HCT116 (cell line): ENCODE measurements around the gene TYROBP. TPM values are rescaled to one million over a fixed set of nuclear protein-coding genes. Genes with fewer than 3 reads are reported as not detected.
A peak's percentile ranks its signal among the peaks of the same experiment; 100 is the strongest.

Experiments used
- ATAC-seq: fragments of 200-7000 bp; cut with Tn5 transposase; 2 replicates; pipeline ENCODE4 v1.9.1; 2020; ENCODE audit warnings: mild to moderate bottlenecking, moderate library complexity
- BruUV-seq: library from RNA; stranded (reverse); fragments of 400-500 nt; replicated peaks from 2 replicates; lab custom pipeline; 2021; lab: Mats Ljungman, UMichigan
- CTCF ChIA-PET: fragments of 300-600 bp; sonication (Branson Sonifier 250); formaldehyde crosslinking; loops from one replicate; lab custom pipeline; 2021; ENCODE audit warnings: antibody characterized with exemption; lab: Charles Lee
- POLR2A ChIA-PET: fragments of 300-600, 350-600 bp; sonication (Branson Sonifier 250); formaldehyde crosslinking; loops from one replicate; lab custom pipeline; 2021; ENCODE audit warnings: antibody characterized with exemption; lab: Charles Lee
- RAD21 ChIA-PET, 2 experiments: fragments of 300-600 bp; sonication (Branson Sonifier 250); formaldehyde crosslinking; loops; one replicate each; lab custom pipeline; 2023; ENCODE audit warnings: low total read pairs in 2 of 2; ENCODE audit not compliant: uncharacterized antibody in 2 of 2, unreplicated experiment in 2 of 2, low non-redundant PET in 1 of 2; lab: Charles Lee
- DNase-seq: peaks from one replicate; pipeline ENCODE4 v3.0.0-alpha.2; 2010; ENCODE audit warnings: low read depth, low spot score
- H2AFZ ChIP-seq: fragments of 200-600 bp; shearing (Covaris generic), sonication (generic); 2 replicates; pipeline ENCODE4 v1.6.1; 2017; ENCODE audit warnings: low read depth, mixed run types, mixed read lengths, antibody characterized with exemption, low read length; ENCODE audit not compliant: poor library complexity, severe bottlenecking
- H3K27ac ChIP-seq: 2 replicates; pipeline ENCODE4 v1.5.1; 2012; ENCODE audit warnings: low read depth, low read length
- H3K27me3 ChIP-seq: fragments of 200-600 bp; sonication (generic); 2 replicates; pipeline ENCODE4 v1.6.1; 2016; ENCODE audit warnings: mixed run types, low read length, mixed read lengths; ENCODE audit not compliant: insufficient read depth
- H3K36me3 ChIP-seq, 2 experiments: fragments of 200-500 bp in 1 of 2; fragments of 200-600 bp in 1 of 2; sonication (Bioruptor generic) in 1 of 2; sonication (generic) in 1 of 2; 2 replicates each; pipeline versions ENCODE4 v1.5.1 to v1.6.1; 2014 to 2016; ENCODE audit warnings: low read length in 2 of 2, inconsistent platforms in 1 of 2, mixed read lengths in 1 of 2, mixed run types in 1 of 2; ENCODE audit not compliant: insufficient read depth in 2 of 2, control insufficient read depth in 1 of 2
- H3K4me1 ChIP-seq, 2 experiments: fragments of 200-600 bp in 1 of 2; sonication (generic) in 1 of 2; 2 replicates each; pipeline versions ENCODE4 v1.5.1 to v1.6.1; 2012 to 2017; ENCODE audit warnings: low read length in 2 of 2, inconsistent platforms in 1 of 2, mild to moderate bottlenecking in 1 of 2, mixed read lengths in 1 of 2, mixed run types in 1 of 2, moderate library complexity in 1 of 2; ENCODE audit not compliant: insufficient read depth in 2 of 2, control insufficient read depth in 1 of 2
- H3K4me2 ChIP-seq: fragments of 200-600 bp; sonication (generic); 2 replicates; pipeline ENCODE4 v1.6.1; 2017; ENCODE audit warnings: mixed run types, low read length, mixed read lengths
- H3K4me3 ChIP-seq, 2 experiments: fragments of 200-600 bp in 1 of 2; sonication (generic) in 1 of 2; replicated peaks in 1 of 2; 2 replicates each; pipeline ENCODE4 v1.5.1; 2011 to 2016; ENCODE audit warnings: low read length in 2 of 2, control low read depth in 1 of 2, low read depth in 1 of 2, mild to moderate bottlenecking in 1 of 2, mixed read lengths in 1 of 2, mixed run types in 1 of 2
- H3K79me2 ChIP-seq: fragments of 200-600 bp; sonication (generic); 2 replicates; pipeline ENCODE4 v1.6.1; 2017; ENCODE audit warnings: mild to moderate bottlenecking, mixed run types, low read length, moderate library complexity, mixed read lengths; ENCODE audit not compliant: insufficient read depth
- H3K9ac ChIP-seq: fragments of 200-600 bp; sonication (generic); 2 replicates; pipeline ENCODE4 v1.6.1; 2016; ENCODE audit warnings: low read length, mixed read lengths
- H3K9me2 ChIP-seq: fragments of 200-600 bp; sonication (generic), shearing (Covaris generic); 2 replicates; pipeline ENCODE4 v1.6.1; 2017; ENCODE audit warnings: mixed run types, mild to moderate bottlenecking, moderate library complexity; ENCODE audit not compliant: insufficient read depth
- H3K9me3 ChIP-seq, 2 experiments: fragments of 200-500 bp in 1 of 2; fragments of 200-600 bp in 1 of 2; sonication (Bioruptor generic) in 1 of 2; sonication (generic) in 1 of 2; 2 replicates each; pipeline ENCODE4 v1.6.1; 2014 to 2017; ENCODE audit warnings: low read length in 2 of 2, mixed read lengths in 2 of 2, inconsistent platforms in 1 of 2, low read depth in 1 of 2, mild to moderate bottlenecking in 1 of 2, mixed run types in 1 of 2, moderate library complexity in 1 of 2; ENCODE audit not compliant: control insufficient read depth in 1 of 2, insufficient read depth in 1 of 2
- H4K20me1 ChIP-seq: fragments of 200-600 bp; sonication (generic), shearing (Covaris generic); 2 replicates; pipeline ENCODE4 v1.6.1; 2017; ENCODE audit warnings: mixed run types, mild to moderate bottlenecking, moderate library complexity; ENCODE audit not compliant: insufficient read depth
- ATF3 ChIP-seq: IDR thresholded peaks from 2 replicates; pipeline ENCODE4 v1.6.1; 2012
- CEBPB ChIP-seq: IDR thresholded peaks from 2 replicates; pipeline ENCODE4 v1.6.1; 2012; ENCODE audit warnings: low read depth
- EGR1 ChIP-seq: IDR thresholded peaks from 2 replicates; pipeline ENCODE4 v1.6.1; 2012; ENCODE audit warnings: low read depth
- ELF1 ChIP-seq: IDR thresholded peaks from 2 replicates; pipeline ENCODE4 v1.6.1; 2012; ENCODE audit warnings: low read depth, borderline replicate concordance
- EZH2 ChIP-seq: fragments of 200-600 bp; sonication (generic); IDR thresholded peaks from 2 replicates; pipeline ENCODE4 v1.6.1; 2017; ENCODE audit warnings: antibody characterized with exemption, mixed run types
- FOSL1 ChIP-seq: IDR thresholded peaks from 2 replicates; pipeline ENCODE4 v1.6.1; 2012; ENCODE audit warnings: low read depth
- JUND ChIP-seq: IDR thresholded peaks from 2 replicates; pipeline ENCODE4 v1.6.1; 2012
- MAX ChIP-seq: IDR thresholded peaks from 2 replicates; pipeline ENCODE4 v1.6.1; 2012
- POLR2A ChIP-seq: IDR thresholded peaks from 2 replicates; pipeline ENCODE4 v1.7.0; 2011; ENCODE audit warnings: borderline replicate concordance; ENCODE audit not compliant: insufficient read depth, insufficient read length; ENCODE audit errors: extremely low read depth
- RAD21 ChIP-seq: IDR thresholded peaks from 2 replicates; pipeline ENCODE4 v1.6.1; 2012; ENCODE audit warnings: low read depth, mild to moderate bottlenecking
- SIN3A ChIP-seq: IDR thresholded peaks from 2 replicates; pipeline ENCODE4 v1.6.1; 2012; ENCODE audit warnings: low read depth
- TCF7L2 ChIP-seq: IDR thresholded peaks from 2 replicates; pipeline ENCODE4 v1.7.0; 2011; ENCODE audit warnings: borderline replicate concordance, inconsistent platforms; ENCODE audit not compliant: insufficient read depth, insufficient read length; ENCODE audit errors: extremely low read depth
- YY1 ChIP-seq: IDR thresholded peaks from 2 replicates; pipeline ENCODE4 v1.6.1; 2011; ENCODE audit warnings: low read length, low read depth, moderate library complexity, mild to moderate bottlenecking; ENCODE audit not compliant: insufficient replicate concordance; ENCODE audit errors: extremely low read depth
- ZFX ChIP-seq: fragments of 450-650 bp; IDR thresholded peaks from 2 replicates; pipeline ENCODE4 v1.6.1; 2017
- intact Hi-C: fragments of 100-400 bp; cut with micrococcal nuclease; formaldehyde crosslinking; loops from 2 replicates; pipeline ENCODE4 v1.10.0; 2022
- total RNA-seq: library from RNA; stranded (reverse); gene quantifications from one replicate; pipeline ENCODE4 v1.2.1, GENCODE V29; 2021; ENCODE audit not compliant: unreplicated experiment
- TF ChIP-seq, protein P1 (sequence below): IDR thresholded peaks from 2 replicates; pipeline ENCODE4 v1.6.1; 2012; ENCODE audit warnings: low read depth

TYROBP gene
- total RNA-seq, 1 experiment from 2014 or later, result 0.49 TPM

- intact Hi-C loops, result loop anchor here (1.0 to 10.0 kb wide), 5 partner anchors 50 to 387 kb away; partner anchors contain the start of gene TMEM147
- no peaks in the 10 kb centered on the region for H3K9me2 ChIP-seq
- H3K4me3 ChIP-seq, result peak overlapping the region; percentile 13 to 15; a peak in 3 of 4 replicates
- ATAC-seq (peak; percentile 7), DNase-seq (no peak)
- BruUV-seq, result no TSS peak
- H3K36me3 ChIP-seq, result no peaks in the 10 kb centered on the region
- H3K4me2 ChIP-seq, result peak overlapping the region; percentile 54
- ChIA-PET CTCF (interaction anchor here (1.1 to 1.7 kb wide), 3 partner anchors 43 to 52 kb away, joined by 3 to 29 read pairs (median 11); no protein-coding TSS in a partner anchor), RAD21 (interaction anchor here in 1 of 2 experiments (1.8 kb wide), 1 partner anchor 49 kb away, joined by 16 read pairs; no protein-coding TSS in a partner anchor), POLR2A (interaction anchor here (0.6 to 1.0 kb wide), 3 partner anchors 10 to 52 kb away, joined by 3 to 6 read pairs (median 4); no protein-coding TSS in a partner anchor)
- peaks cover 11 to 25% of the 10 kb centered on the region in 2 experiments; a peak in 3 of 4 replicates for H3K4me1 ChIP-seq
- H4K20me1 ChIP-seq, result no peaks in the 10 kb centered on the region
- H3K9me3 ChIP-seq, result no peaks in the 10 kb centered on the region
- peaks cover 3% of the 10 kb centered on the region for H3K79me2 ChIP-seq
- TF ChIP-seq YY1, result no peak
- no peak for TF ChIP-seq EGR1
- no peak for TF ChIP-seq MAX
- TF ChIP-seq CEBPB, result no peak
- TF ChIP-seq TCF7L2, result no peak
- TF ChIP-seq, protein P1, sequence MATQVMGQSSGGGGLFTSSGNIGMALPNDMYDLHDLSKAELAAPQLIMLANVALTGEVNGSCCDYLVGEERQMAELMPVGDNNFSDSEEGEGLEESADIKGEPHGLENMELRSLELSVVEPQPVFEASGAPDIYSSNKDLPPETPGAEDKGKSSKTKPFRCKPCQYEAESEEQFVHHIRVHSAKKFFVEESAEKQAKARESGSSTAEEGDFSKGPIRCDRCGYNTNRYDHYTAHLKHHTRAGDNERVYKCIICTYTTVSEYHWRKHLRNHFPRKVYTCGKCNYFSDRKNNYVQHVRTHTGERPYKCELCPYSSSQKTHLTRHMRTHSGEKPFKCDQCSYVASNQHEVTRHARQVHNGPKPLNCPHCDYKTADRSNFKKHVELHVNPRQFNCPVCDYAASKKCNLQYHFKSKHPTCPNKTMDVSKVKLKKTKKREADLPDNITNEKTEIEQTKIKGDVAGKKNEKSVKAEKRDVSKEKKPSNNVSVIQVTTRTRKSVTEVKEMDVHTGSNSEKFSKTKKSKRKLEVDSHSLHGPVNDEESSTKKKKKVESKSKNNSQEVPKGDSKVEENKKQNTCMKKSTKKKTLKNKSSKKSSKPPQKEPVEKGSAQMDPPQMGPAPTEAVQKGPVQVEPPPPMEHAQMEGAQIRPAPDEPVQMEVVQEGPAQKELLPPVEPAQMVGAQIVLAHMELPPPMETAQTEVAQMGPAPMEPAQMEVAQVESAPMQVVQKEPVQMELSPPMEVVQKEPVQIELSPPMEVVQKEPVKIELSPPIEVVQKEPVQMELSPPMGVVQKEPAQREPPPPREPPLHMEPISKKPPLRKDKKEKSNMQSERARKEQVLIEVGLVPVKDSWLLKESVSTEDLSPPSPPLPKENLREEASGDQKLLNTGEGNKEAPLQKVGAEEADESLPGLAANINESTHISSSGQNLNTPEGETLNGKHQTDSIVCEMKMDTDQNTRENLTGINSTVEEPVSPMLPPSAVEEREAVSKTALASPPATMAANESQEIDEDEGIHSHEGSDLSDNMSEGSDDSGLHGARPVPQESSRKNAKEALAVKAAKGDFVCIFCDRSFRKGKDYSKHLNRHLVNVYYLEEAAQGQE, result no peak
- no peak for TF ChIP-seq FOSL1
- no peak for TF ChIP-seq ATF3
- TF ChIP-seq EZH2, result no peak
- no peak for TF ChIP-seq ZFX
- no peak for TF ChIP-seq JUND
- TF ChIP-seq POLR2A, result no peak
- no peak for TF ChIP-seq RAD21
- no peak for TF ChIP-seq SIN3A
- TF ChIP-seq ELF1, result no peak
- peak overlapping the region; percentile 87 for H2AFZ ChIP-seq
- no peak overlapping the region for H3K27ac ChIP-seq
- no peaks in the 10 kb centered on the region for H3K27me3 ChIP-seq
- H3K9ac ChIP-seq, result 0 out of 2 replicates have a peak overlapping the region, but pooled peaks have one; percentile 3
Observed at GRCh38 chr19:35931874-35932202, 23.7 kb upstream of the TYROBP start.
